Astrocyte (in vitro differentiated cells and primary cell): ENCODE data around the gene PADI6. TPM values are rescaled to one million over a fixed set of nuclear protein-coding genes. Genes with fewer than 3 reads are reported as not detected.

ENCODE experiments used
- DNase-seq: peaks from one replicate; pipeline ENCODE4 v3.0.0-alpha.2; 2010; ENCODE audit warnings: low read depth
- FAIRE-seq: peaks from 2 replicates; lab custom pipeline; 2011; peaks lifted over from hg19 to GRCh38; lab: Jason Lieb, UNC
- H2AFZ ChIP-seq: 2 replicates; pipeline ENCODE4 v1.6.0; 2012; ENCODE audit warnings: low read depth, low read length, inconsistent platforms
- H3K27ac ChIP-seq: 2 replicates; pipeline ENCODE4 v1.5.1; 2011; ENCODE audit warnings: low read depth, low read length, inconsistent platforms
- H3K27me3 ChIP-seq: 2 replicates; pipeline ENCODE4 v1.6.0; 2011; ENCODE audit warnings: low read length, inconsistent platforms; ENCODE audit not compliant: insufficient read depth
- H3K36me3 ChIP-seq: 2 replicates; pipeline ENCODE4 v1.5.1; 2011; ENCODE audit warnings: low read length, inconsistent platforms; ENCODE audit not compliant: insufficient read depth
- H3K4me1 ChIP-seq: 2 replicates; pipeline ENCODE4 v1.5.1; 2011; ENCODE audit warnings: low read length, inconsistent platforms; ENCODE audit not compliant: insufficient read depth
- H3K4me2 ChIP-seq: 2 replicates; pipeline ENCODE4 v1.6.0; 2012; ENCODE audit warnings: low read length, inconsistent platforms
- H3K4me3 ChIP-seq: 2 replicates; pipeline ENCODE4 v1.5.1; 2011; ENCODE audit warnings: low read depth, mild to moderate bottlenecking, low read length, inconsistent platforms; ENCODE audit not compliant: insufficient read depth
- H3K79me2 ChIP-seq: 2 replicates; pipeline ENCODE4 v1.6.0; 2012; ENCODE audit warnings: mild to moderate bottlenecking, low read length, inconsistent platforms; ENCODE audit not compliant: insufficient read depth
- H3K9ac ChIP-seq: 2 replicates; pipeline ENCODE4 v1.6.0; 2012; ENCODE audit warnings: mild to moderate bottlenecking, low read length, inconsistent platforms
- H3K9me3 ChIP-seq: 2 replicates; pipeline ENCODE4 v1.5.1; 2012; ENCODE audit warnings: low read depth, mild to moderate bottlenecking, low read length, inconsistent platforms; ENCODE audit not compliant: insufficient read depth
- H4K20me1 ChIP-seq: 2 replicates; pipeline ENCODE4 v1.6.0; 2012; ENCODE audit warnings: low read length, inconsistent platforms; ENCODE audit not compliant: insufficient read depth
- H3K27ac Mint-ChIP-seq: one replicate; pipeline ENCODE4 v1.8.0; 2021; ENCODE audit warnings: mild to moderate bottlenecking, mixed read lengths; ENCODE audit not compliant: unreplicated experiment
- H3K27me3 Mint-ChIP-seq: one replicate; pipeline ENCODE4 v1.8.0; 2021; ENCODE audit warnings: low read depth, mixed read lengths; ENCODE audit not compliant: unreplicated experiment
- H3K36me3 Mint-ChIP-seq: one replicate; pipeline ENCODE4 v1.8.0; 2021; ENCODE audit warnings: low read depth, mixed read lengths; ENCODE audit not compliant: unreplicated experiment
- H3K4me1 Mint-ChIP-seq: one replicate; pipeline ENCODE4 v1.8.0; 2021; ENCODE audit warnings: low read depth, mixed read lengths; ENCODE audit not compliant: unreplicated experiment
- H3K4me3 Mint-ChIP-seq: one replicate; pipeline ENCODE4 v1.8.0; 2021; ENCODE audit warnings: mild to moderate bottlenecking, moderate library complexity, mixed read lengths; ENCODE audit not compliant: unreplicated experiment
- H3K9me3 Mint-ChIP-seq: one replicate; pipeline ENCODE4 v1.8.0; 2021; ENCODE audit warnings: mild to moderate bottlenecking, mixed read lengths; ENCODE audit not compliant: unreplicated experiment
- CTCF ChIP-seq: IDR thresholded peaks from 2 replicates; pipeline ENCODE4 v1.5.1; 2011; ENCODE audit warnings: low read depth, mild to moderate bottlenecking, inconsistent platforms, low read length, moderate library complexity; ENCODE audit not compliant: insufficient read depth
- EZH2 ChIP-seq: IDR thresholded peaks from 2 replicates; pipeline ENCODE4 v1.6.1; 2012; ENCODE audit warnings: mild to moderate bottlenecking, low read length, inconsistent platforms; ENCODE audit not compliant: insufficient read depth
- total RNA-seq: library from RNA; stranded (reverse); gene quantifications from 2 replicates; pipeline ENCODE4 v1.2.1, GENCODE V29; 2021

The PADI6 gene
- total RNA-seq, 1 donor from 2014 or later = not detected

- Histone ChIP-seq H3K27ac (no peak overlapping the region), H2AFZ (peak overlapping the region; percentile 36), H3K9me3 (no peaks in the 10 kb centered on the region), H3K9ac (no peak overlapping the region), H3K4me2 (peak overlapping the region; percentile 10), H3K36me3 (no peaks in the 10 kb centered on the region), H3K4me3 (no peak overlapping the region), H4K20me1 (no peaks in the 10 kb centered on the region), H3K4me1 (peaks cover 6% of the 10 kb centered on the region), H3K79me2 (no peaks in the 10 kb centered on the region), H3K27me3 (peaks cover 3% of the 10 kb centered on the region)
- Mint-ChIP-seq H3K27me3 (peaks cover 30% of the 10 kb centered on the region), H3K9me3 (peaks cover 17% of the 10 kb centered on the region), H3K4me3 (no peak overlapping the region), H3K4me1 (peaks cover 4% of the 10 kb centered on the region), H3K27ac (no peak overlapping the region), H3K36me3 (peaks cover 5% of the 10 kb centered on the region)
- peak; percentile 56 for DNase-seq
- no peak for FAIRE-seq
- TF ChIP-seq EZH2 (no peak), CTCF (no peak)
These were observed 24.0 kb upstream of the PADI6 start for GRCh38 chr1:17347769-17348592.

- Mint-ChIP-seq H3K36me3 (peaks cover 5% of the 10 kb centered on the region), H3K27ac (no peak overlapping the region), H3K4me3 (no peak overlapping the region), H3K9me3 (peaks cover 16% of the 10 kb centered on the region), H3K4me1 (peaks cover 4% of the 10 kb centered on the region), H3K27me3 (peaks cover 37% of the 10 kb centered on the region)
- Histone ChIP-seq H2AFZ (peak overlapping the region; percentile 36), H3K27ac (no peak overlapping the region), H3K27me3 (peaks cover 6% of the 10 kb centered on the region), H3K9ac (no peak overlapping the region), H3K4me1 (peaks cover 6% of the 10 kb centered on the region), H3K79me2 (no peaks in the 10 kb centered on the region), H4K20me1 (no peaks in the 10 kb centered on the region), H3K4me3 (no peak overlapping the region), H3K4me2 (peak overlapping the region; percentile 10), H3K36me3 (no peaks in the 10 kb centered on the region), H3K9me3 (no peaks in the 10 kb centered on the region)
- no peak for TF ChIP-seq CTCF
- TF ChIP-seq EZH2 = no peak
- FAIRE-seq = no peak
- DNase-seq = no peak
These were observed 23.3 kb upstream of the PADI6 start for GRCh38 chr1:17348593-17349234.
